IMR-90 (cell line): ENCODE measurements around the gene ZNF778.

ENCODE experiments used
- CHD1 ChIP-seq: IDR thresholded peaks from 2 replicates; pipeline ENCODE4 v1.6.1; 2012; ENCODE audit warnings: low read depth, low read length, improper control_type of control experiment
- POLR2A ChIP-seq: IDR thresholded peaks from 2 replicates; pipeline ENCODE4 v1.6.1; 2012; ENCODE audit warnings: mild to moderate bottlenecking, low read depth, low read length
- RAD21 ChIP-seq: IDR thresholded peaks from 2 replicates; pipeline ENCODE4 v1.6.1; 2012; ENCODE audit warnings: low read length, improper control_type of control experiment
- RCOR1 ChIP-seq: IDR thresholded peaks from 2 replicates; pipeline ENCODE4 v1.6.1; 2012; ENCODE audit warnings: mild to moderate bottlenecking, low read length, improper control_type of control experiment; ENCODE audit not compliant: insufficient replicate concordance
- TF ChIP-seq, protein P1 (sequence below): conservative IDR thresholded peaks from 2 replicates; pipeline ENCODE4 v1.5.1; 2012; ENCODE audit warnings: mild to moderate bottlenecking, low read depth, low read length, improper control_type of control experiment

DNA sequence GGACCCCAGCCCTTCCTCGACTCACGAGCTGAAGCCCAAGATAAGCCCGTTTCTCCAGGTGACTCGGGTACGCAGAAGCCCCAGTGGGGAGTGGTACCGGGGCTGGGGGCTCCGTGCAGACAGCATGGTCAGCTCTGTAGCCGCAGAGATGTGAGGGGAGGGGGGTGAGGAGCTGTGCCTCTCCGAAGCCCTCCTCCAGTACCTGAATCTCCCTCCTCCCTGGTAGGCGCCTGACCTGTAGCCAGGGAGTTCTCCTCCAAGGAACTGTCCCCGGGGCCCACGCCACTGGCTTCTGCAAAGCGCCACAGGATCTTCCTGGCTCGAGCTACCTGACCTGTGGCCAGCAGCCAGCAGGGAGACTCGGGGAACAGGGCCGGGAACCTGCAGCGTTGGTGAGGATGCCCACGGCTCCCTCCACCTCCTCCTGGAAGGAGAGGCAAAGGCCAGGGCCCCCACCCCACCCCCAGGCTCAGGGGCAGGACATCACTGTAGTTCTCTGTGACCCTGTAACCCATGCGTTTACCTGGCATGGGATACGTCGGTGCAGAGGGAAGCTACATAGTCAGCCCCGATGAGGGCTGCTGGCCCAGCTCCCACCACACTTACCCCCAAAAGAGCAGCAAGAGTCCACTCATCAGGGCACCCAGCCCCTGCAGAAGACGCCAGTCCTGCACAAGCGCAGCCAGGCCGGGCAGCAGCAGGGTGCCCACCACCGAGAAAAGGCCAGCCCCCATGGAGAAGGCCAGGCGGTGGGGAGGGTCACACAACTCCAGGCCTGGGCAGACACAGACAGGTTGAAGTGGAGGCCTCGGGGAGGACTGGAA is 18.9 kb upstream of the ZNF778 start:
- TF ChIP-seq, protein P1, sequence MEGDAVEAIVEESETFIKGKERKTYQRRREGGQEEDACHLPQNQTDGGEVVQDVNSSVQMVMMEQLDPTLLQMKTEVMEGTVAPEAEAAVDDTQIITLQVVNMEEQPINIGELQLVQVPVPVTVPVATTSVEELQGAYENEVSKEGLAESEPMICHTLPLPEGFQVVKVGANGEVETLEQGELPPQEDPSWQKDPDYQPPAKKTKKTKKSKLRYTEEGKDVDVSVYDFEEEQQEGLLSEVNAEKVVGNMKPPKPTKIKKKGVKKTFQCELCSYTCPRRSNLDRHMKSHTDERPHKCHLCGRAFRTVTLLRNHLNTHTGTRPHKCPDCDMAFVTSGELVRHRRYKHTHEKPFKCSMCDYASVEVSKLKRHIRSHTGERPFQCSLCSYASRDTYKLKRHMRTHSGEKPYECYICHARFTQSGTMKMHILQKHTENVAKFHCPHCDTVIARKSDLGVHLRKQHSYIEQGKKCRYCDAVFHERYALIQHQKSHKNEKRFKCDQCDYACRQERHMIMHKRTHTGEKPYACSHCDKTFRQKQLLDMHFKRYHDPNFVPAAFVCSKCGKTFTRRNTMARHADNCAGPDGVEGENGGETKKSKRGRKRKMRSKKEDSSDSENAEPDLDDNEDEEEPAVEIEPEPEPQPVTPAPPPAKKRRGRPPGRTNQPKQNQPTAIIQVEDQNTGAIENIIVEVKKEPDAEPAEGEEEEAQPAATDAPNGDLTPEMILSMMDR = no peak
- no peak for TF ChIP-seq CHD1
- no peak for TF ChIP-seq POLR2A
- TF ChIP-seq RCOR1 = no peak
- no peak for TF ChIP-seq RAD21
